GM21737 (cell line): ENCODE results near the gene DDX1.
"Not testable (repeated sequence)": the region's sequence is repeated elsewhere in the genome, so short reads cannot be mapped to it uniquely, and the experiment has no call there.

Experiments used
- ATAC-seq: cut with Tn5 transposase; IDR thresholded peaks from one replicate; pipeline ENCODE4 v1.9.1; 2021; ENCODE audit warnings: mild to moderate bottlenecking, moderate library complexity; ENCODE audit not compliant: unreplicated experiment

Gene DDX1

DNA sequence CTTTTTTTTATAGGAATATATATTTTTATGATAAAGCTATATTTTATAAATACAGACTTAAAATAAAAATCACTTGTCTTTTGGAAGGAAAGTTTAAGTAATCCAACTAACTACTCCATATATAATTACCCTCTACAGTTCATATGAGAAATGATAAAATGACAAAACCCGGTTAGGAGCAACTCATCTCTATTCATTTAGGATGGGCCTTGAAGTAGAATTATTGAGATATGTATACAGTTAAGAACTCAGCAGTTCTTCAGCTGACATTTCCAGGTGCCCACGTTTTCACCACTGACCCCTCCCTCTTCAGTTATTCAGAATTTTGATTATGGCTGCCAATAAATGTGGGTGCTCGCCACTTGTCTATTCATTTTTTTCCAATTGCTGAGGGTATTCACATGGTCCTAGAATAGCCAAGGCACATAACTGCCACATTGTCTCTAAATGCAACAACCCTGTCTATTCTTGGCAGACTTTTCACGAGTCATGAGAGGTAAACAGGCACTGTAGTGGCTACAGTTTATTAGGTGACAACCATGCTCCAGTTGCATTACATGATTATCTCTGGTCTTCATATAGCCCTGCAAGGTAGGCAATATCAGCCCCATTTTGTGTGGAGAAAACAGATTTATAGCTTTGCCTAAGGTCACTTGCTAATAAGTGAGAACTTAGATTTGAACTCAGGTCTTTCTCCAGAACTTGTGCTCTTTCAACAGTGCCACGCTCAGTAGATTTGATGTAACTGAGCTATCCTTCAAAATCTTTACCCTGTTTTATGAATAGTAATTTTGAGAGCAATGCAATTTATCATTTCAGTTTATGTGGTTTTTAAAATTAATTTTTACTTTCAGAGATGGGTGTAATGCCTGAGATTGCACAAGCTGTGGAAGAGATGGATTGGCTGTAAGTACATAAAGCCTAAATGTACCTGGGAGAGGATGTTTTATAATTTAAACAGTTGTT lies 2.9 kb downstream of the DDX1 start:
- ATAC-seq: no peak

DNA sequence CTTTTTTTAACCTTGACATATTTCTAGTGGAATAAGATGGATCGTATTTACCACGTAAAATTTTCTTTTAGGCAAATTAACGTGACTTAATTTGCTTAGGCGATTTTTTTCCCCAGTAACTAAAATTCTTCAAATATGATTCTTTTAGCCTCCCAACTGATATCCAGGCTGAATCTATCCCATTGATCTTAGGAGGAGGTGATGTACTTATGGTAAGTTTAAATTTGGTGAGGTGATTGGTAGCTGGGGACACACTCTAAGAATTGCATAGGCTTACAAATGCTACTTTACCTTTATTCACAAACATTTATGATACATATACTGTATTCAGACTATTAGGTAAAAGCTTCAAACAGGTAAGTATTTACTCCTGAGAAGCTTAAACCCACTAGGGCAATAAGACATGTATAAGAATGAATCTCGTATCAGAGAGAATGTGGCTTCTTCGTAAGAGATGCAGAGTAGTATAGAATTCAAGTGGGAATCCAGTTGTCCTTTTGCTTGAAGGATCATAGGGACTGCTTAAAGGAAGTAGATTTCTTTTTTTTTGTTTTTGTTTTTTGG lies 3.8 kb downstream of the DDX1 start:
- no peak for ATAC-seq

DNA sequence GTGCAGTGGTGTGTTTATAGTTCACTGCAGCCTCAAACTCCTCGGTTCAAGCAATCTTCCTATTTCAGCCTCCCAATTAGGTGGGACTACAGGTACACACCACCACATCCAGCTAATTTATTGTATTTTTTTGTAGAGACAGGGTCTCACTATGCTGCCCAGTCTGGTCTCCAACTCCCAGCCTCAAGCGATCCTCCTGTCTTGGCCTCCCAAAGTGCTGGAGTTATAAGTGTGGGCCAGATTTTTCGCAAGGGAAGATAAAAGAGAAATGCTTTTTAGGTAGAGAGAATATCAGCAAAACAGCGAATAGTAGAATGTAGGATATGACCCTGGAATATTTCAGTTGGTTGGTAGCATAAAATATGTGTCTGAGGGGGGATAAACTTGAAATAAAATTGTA lies 4.3 kb downstream of the DDX1 start:
- no peak for ATAC-seq

DNA sequence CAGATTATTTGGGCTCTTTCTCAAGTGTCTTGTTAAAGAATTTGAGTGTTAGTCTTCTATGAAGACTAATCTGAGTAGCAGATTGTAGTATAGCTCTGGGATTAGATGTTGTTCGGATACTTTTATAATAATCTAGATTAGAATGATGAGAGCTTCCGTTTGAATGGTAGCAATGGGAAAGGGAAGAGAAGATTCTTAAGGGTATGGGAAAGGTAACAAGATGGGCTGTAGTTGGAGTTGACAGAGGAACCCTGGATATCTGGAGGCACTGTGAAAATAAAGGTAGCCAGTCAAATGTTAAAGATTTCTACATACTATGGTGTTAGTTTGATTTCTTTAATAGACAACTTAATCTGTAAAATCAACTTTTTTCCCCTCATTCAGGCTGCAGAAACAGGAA lies 4.7 kb downstream of the DDX1 start:
- no peak for ATAC-seq

DNA sequence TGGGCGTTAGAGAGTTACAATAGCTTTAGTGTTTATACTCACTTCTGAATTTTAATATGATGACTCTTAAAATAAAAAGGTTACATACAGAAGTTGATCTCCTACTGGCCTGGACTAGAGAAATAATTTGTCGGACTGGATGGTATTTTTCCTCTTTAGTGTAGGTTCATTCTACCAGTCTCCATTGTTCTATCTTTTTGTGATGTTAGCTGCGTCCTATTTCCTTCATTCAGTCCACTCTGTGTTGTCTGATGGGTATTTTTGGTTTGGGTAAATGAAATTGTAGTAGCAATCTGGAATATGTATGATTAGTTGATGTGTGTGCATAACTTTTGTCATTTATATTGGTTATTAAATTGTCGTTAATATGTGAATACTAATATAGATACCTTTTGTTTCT lies 5.3 kb downstream of the DDX1 start:
- ATAC-seq: no peak

DNA sequence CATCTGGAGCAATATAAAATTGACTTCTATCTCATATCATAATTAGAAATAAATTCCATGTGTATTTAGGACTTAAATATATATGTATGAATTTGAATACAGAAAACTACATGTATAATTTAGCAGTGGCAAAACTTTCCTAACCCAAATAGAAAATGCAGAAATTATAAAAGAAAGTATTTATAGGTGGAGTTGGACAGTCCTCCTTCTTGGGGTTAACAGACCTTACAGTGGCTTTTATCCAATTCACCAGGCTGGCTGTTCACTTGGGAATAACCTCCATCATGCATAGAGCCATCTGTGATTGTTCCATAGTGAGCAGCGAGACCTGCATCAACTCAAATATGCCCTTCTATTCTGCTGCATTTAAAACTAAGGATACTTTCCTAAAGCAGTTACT lies 8.3 kb downstream of the DDX1 start:
- ATAC-seq: no peak

DNA sequence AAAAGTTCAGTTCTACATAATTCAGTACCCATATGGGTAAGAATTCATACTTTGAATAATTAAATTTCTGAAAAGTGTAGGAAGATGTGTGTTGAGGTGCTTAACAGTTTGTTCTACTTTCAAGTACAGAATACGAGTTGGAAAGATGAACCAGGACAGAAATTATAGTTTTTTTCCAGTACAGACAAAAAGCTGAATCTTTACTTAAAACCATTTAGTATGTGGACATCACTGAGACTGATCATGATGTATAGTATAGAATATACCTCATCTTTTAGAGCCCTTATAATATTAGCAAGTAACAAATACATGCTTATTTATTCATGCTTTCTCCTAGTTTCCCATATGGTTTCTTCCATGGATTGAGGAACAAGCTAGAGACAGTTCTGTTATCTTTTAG lies 10.0 kb downstream of the DDX1 start:
- no peak for ATAC-seq

DNA sequence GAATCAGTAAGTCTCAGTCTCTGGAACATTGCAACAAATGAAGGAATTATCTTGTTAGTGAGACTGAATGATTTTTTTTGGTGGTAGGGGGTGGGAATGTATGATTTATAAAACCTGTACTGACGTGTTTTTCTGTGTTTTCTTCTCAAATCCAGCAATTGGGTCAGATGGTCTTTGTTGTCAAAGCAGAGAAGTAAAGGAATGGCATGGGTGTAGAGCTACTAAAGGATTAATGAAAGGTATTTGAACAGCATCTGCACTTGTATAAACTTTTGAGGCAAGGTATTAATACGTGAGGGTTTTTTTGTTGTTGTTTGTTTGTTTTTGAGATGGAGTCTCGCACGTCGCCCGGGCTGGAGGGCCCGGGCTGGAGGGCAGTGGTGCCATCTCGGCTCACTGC lies 10.7 kb downstream of the DDX1 start:
- ATAC-seq: no peak

DNA sequence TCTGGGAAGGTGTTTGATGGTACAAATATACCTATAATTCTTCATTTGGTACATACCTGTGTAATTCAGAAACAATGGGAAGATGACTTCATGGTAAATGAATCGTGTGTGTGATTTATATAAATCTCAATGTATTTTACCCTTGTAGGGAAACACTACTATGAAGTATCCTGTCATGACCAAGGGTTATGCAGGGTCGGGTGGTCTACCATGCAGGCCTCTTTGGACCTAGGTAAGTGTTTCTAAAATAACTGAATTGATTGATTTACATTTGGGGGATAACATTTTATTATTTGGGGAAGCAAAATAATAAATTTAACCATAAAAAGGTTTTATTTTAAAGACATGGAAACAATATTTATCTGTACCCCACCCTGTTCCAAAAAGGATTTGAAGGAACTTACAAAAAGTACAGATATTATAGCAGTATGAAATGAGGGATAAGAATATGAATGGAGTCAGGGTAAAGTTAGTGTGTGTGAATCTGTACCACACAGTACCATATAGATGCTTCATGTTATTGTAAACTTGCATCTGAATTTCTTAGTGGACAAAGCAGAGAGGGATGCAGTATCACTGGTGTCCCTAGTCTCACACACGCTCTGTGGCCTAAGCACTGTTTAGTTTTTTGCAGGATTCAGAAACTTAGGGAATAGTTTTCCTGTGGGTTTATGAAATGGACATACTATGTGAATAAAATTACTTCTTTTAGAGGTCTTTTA lies 11.5 kb downstream of the DDX1 start:
- no peak for ATAC-seq

DNA sequence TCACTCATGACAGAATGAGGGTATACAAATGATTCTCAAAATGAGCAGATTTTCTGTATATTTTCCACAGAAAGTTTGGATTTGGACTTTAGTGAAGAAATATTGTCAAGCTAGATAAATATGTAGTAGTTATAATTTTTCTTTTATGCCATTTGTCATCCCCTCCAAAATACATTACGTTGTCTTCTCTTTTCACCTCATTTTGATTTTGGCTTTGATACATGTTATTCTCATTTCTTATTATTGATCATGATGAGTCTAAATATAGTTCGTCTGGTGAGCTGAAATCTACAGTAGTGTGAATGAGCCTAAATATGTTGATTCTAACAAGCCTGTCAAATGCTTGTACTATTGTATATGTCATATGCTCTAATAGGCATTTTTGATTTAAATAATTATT lies 12.3 kb downstream of the DDX1 start:
- no peak for ATAC-seq

DNA sequence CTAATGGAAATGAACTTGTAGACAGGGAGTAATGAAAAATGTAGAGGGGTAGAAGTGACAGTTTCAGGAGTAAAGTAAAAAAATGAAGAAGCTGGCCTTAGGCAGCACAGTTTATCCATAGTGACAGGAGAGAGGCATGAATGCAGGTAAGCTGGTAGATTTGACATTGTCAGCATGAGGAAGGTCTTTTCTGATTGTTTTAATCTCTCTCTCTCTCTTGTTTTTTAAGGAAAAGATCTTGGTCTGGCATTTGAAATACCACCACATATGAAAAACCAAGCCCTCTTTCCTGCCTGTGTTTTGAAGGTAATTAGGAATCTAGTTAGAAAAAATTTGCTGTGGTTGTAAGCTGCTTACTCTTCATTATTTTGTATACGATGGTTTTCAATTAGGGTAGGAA lies 14.1 kb downstream of the DDX1 start:
- no peak for ATAC-seq

DNA sequence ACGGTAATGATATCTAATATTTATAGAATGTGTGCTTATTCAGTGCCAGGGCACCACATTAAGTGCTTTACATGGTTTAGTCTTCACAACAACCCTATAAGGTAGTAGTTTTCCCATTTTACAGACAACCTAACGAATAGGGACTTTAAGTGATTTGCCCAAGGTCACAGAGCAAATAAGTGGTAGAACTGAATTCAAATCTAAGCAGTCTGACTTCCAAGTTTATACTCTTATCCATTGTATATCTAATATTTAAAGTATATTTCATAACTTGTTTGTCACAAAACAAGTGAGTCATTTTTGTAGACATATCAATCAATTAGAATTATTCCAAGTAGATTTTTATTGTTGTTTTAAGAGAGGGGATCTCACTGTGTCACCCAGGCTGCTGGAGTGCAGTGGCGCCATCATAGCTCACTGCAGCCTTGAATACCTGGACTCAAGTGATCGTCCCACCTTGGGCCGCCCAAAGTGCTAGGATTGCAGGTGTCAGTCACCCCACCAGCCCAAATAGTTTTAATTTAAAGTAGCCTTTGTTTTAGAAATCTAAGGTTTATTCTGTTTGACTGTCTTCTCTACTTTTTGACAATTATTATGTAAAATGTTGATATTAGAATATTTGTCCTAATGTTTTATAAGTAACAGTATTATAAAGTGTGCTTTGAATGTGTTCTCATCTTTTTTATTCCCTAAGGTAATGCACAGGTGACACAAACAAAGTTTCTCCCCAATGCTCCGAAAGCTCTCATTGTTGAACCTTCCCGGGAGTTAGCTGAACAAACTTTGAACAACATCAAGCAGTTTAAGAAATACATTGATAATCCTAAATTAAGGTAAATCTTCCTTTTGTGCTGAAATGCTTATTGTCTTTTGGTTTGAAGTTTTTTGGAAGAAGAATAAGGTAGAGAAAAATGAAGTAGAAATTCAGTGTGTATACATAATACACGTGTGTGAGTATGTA lies 15.1 kb downstream of the DDX1 start:
- ATAC-seq: no peak

DNA sequence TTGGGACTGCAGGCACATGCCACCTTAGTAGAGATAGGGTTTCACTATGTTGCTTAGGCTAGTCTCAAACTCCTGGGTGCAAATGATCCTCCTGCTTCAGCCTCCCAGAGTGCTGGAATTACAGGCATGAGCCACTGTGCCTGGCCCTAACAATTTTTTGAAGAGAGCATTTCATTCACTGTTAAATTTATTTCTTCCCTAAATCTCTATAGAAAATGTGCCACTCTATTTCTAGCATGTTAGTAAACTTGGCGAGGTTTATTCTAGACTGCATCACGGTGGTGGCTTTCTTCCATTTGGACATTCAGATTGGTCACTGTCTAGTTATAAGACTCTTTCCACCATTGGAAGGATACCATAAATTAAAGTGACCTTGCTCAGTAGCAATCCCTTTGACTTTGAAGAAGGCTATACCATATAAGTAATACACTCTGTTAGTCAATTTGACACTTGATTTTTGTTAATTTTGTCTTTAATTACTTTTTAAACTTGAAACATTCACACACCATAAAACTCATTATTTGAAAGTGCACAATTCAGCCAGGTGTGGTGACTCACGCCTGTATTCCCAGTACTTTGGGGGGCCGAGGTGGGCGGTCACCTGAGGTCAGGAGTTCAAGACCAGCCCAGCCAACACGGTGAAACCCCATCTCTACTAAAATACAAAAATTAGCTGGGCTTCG lies 16.2 kb downstream of the DDX1 start:
- no peak for ATAC-seq

DNA sequence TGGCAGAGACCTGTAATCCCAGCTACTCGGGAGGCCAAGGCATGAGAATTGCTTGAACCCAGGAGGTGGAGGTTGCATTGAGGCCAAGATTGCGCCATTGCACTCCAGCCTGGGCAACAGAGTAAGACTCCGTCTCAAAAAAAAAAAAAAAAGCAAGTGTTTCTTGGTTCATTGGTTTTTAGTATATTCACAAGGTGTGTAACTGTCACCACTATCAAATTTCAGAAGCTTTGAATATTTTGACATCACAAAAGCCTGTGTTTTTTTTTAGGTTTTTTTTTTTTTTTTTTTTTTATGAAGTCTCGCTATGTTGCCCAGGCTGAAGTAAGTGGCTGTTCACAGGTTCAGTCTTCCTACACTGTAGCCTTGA lies 16.7 kb downstream of the DDX1 start:
- ATAC-seq: no peak

DNA sequence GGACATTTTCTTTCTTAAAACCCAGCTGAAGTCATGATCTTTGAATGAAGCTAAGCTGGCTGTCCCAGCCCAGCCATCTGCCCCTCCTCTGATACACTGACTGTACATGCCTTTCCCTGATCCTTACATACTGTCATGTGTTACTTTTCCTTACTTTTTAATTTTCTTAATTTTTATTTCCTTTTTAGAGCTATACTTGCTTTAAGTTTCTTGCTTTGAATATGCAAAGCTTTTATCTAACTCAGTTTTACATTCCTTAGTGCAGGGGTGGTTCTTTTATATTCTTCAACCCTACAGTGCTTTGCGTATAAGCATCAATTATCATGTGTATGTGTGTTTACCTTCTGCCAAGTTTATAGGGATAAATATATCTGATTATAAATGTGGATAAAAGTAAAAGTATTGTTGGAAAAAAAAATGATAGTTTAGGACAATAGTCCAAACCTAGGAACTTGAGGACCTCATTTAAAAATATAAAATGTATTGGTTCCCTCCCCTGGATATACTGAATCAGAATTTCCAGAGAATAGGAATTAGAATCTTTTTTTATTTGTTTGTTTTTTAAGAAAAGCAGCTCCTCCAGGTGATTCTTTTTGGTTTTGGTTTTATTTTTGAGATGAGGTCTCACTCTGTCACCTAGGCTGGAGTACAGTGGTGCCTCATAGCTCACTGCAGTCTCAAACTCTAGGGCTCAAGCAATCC lies 17.8 kb downstream of the DDX1 start:
- ATAC-seq: no peak

DNA sequence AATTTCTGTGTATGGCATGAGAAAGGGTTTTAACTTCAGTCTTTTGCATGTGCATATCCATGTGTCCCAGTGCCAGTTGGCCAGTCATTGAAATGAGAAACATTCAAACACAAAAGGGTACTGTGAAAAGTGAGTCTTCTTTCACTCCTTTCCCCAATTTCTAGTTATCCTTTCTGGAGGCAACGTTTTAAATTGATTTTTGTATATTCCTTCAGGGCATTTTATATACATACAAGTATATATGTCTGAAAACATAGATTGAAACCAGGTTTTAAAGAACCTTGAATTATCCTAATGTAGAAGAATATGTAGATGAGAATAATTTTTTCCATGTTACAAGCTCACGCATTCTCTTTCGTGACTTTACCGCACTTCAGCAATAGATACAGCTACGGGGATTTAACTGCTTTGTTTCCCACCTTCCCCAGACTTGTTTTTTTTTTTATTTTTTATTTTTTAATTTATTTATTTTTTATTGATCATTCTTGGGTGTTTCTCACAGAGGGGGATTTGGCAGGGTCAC lies 18.8 kb downstream of the DDX1 start:
- ATAC-seq: no peak

DNA sequence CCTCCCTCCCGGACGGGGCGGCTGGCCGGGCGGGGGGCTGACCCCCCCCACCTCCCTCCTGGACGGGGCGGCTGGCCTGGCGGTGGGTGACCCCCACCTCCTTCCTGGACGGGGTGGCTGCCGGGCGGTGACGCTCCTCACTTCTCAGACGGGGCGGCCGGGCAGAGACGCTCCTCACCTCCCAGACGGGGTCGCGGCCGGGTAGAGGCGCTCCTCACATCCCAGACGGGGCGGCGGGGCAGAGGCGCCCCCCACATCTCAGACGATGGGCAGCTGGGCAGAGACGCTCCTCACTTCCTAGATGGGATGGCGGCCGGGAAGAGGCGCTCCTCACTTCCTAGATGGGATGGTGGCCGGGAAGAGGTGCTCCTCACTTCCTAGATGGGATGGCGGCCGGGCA lies 20.4 kb downstream of the DDX1 start:
- not testable (repeated sequence) for ATAC-seq

DNA sequence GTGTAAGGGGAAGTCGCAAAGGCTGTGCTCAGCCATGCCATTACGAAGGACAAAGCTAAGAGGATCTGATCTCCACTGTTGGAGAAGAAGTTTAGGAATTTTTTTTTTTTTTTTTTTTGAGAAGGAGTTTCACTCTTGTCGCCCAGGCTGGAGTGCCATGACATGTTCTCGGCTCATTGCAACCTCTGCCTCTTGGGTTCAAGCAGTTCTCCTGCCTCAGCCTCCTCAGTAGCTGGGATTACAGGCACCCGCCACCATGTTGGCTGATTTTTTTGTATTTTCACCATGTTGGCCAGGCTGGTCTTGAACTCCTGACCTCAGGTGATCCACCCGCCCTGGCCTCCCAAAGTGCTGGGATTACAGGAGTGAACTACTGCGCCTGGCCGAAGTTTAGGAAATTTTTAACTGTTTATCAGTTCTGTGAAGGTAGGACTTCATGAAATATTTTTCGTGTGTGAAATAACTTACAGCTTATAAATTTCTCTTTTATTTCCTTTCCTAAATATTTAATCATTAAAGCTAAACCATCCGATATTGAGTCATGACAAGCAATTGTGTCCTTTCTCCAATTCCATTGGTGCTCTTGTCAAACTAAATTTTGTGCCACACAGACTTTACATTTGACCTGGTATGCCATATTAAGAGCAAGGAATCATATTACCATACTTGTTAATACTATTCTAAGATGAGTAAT lies 22.2 kb downstream of the DDX1 start:
- no peak for ATAC-seq
